Stimulated activated CD8-positive, alpha-beta memory T cell treated with anti-CD3 and anti-CD28 coated beads, Interleukin-4, amount 100 ng/mL, for 1 hour (primary cell): ENCODE measurements around the gene RNLS.
"Not testable (repeated sequence)": the region's sequence is repeated elsewhere in the genome, so short reads cannot be mapped to it uniquely, and the experiment has no call there.

Experiments used
- DNase-seq, 2 donors: peaks; one replicate each; pipeline ENCODE4 v3.0.0-alpha.2; 2020; ENCODE audit warnings: low read depth in 2 of 2, low spot score in 1 of 2

Gene RNLS

DNA sequence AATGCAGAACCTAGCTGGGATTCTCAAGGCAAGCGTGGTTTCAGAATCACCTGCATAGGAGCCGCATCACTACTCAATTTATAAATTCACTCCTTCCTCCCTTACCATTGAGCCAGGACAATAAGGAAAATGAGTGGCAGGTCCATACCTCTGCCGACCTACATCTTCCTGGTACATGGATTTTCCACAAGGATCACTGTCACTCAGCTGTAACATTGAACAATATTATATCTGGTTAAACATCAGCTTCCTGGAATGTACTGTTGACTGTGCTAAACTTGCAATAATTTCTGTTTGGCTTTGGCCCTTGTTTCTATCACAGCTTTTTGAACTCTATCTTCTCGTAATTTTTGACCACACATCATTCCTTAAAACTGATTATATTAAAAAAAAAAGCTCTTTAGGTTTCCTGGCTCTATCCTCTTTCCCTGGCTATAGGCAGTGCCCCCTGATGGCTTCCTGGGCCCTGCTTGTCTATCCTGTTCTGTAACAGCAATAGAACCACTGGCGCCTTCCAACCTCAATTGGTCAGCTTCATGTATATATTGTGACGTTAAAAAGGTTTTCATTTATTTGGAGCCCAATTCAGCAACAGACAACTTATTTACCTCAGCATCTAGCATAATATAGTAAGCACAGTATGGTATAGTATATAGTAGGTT, 59.2 kb downstream of the RNLS start:
- DNase-seq = no peak

DNA sequence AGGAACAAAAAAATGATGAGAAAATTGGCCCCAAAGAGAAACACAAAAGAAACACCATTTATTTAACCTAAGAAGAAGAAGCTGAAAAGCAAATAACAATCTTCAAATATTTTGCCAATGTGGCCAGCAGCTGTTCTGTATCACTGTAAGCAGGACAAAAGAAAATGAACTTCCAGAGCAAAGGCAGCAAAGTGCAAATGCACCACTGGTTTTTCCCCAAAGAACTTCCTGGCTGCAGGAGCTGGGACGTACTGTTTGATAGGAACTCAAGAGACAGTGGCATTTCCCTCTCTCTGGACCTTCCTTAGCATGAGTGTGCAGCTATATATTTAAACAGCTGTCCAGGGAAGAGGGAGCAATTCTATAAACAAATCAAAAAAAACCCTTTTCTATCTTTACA, 60.4 kb downstream of the RNLS start:
- DNase-seq = no peak

DNA sequence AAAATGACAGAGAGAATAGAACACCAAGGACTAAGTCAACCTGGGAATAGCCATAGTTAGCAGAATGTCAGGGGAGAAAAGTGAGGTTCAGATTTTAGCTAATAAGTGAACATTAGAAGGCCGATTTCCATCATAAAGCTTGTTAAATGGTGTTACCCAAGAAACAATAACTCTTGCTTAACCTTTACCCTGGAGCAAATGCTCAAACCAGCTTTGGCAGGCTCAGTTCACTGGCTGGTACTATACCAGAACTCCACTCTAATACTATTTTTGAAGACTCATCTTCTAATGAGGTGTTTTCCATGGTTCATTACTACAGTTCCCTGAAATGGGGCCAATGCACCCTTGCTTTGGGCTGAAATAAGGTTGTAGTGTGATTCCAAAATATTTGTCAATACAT, 61.3 kb downstream of the RNLS start:
- DNase-seq = no peak

DNA sequence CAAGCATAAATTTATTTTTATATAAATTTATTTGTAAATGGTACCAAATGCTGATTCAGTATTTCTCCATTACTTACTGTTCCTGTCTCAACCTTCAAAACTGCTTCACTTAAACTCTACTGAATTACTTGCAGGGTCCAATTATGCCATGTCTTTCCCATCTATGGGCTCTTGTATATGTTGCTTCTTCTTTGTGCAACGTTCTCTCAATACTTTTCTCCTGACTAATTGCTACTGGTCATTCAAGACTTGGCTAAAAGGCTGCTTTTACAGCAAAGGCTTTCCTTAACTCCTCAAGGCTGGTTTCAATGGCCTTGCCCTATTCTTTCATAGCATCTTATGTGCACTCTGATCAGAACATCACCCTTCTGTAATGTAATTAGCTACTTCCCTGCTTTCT, 67.9 kb downstream of the RNLS start:
- no peak for DNase-seq

DNA sequence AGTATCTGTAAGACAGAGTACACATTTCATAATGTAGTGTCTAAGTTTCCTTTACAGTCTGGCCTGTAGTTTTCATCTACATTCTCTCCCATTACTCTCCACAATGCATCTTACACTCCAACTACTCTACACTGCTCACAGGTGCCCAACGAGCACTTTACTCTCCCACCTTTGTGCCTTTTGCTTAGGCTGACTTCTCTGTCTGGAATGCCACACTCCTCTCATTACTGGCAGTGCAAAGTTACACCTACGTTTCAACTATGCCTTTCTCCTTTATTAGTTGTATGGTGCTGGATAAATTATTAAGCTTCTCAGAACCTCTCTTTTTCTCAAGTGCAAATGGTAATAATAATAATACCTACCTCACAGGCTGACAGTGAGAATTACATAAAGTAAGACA, 70.5 kb downstream of the RNLS start:
- no peak for DNase-seq

DNA sequence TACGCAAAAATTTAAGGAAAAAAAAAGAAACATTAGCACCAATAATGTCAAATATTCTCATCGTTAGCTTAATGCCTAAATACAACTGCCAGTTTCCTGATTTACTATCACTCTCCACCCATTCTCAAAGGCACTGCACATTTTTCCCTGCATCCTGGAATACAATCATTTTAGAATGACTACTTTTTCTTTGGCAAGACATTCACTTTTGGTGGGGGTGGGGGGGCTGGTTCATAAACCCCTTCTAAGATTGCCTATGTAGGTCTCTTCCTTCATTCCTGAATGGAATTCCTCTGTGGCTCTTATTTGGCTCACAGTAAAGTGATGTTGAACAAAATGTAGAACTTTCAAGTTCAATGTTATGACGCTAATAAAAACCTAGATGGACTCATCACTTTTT, 74.3 kb downstream of the RNLS start:
- no peak for DNase-seq

DNA sequence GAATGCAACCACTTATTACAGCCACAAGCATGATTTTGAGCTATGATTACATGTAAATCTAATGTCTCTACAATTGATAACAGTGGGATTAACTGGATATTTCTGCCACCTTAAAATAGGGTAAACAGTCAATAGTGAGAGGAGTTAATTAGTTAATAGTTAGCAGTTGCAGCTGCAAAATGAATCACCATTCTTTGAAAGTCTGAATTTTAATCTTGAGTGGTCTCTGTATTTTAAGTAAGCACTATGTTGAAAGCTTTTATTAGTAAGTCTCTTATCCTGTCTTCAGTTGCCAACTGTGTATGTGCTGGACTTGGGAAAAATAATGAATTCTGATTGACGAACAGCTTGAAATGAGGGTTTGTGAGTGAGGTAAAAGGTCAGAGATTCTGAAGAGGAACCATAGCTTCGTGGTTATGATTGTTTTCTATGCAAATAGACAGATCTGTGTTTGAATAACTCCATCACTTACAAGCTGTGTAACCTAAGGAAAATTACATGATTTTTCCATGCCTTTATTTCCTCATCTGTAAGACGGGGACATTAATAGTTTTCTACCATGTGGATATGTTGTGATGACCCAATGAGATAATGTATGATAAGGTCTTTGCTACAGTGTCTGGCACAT, 75.2 kb downstream of the RNLS start:
- no peak for DNase-seq

DNA sequence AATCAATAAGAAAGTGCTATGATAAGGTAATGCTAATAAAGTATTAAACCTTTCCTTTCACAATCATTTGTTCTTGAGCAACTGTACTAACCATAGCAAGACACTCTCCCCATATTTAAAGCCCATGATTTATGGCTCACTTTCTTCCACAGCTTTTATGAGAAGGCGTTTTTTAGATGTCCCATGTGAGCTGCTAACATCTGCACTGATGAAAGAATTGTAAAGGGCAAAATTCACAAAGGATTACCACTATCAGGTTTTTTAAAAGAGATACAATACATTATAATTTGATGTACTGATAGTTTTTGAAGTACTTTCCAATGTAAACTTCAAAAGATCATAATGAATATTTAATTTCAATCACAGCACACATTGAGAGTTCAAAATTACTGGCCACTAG, 75.7 kb downstream of the RNLS start:
- no peak for DNase-seq

DNA sequence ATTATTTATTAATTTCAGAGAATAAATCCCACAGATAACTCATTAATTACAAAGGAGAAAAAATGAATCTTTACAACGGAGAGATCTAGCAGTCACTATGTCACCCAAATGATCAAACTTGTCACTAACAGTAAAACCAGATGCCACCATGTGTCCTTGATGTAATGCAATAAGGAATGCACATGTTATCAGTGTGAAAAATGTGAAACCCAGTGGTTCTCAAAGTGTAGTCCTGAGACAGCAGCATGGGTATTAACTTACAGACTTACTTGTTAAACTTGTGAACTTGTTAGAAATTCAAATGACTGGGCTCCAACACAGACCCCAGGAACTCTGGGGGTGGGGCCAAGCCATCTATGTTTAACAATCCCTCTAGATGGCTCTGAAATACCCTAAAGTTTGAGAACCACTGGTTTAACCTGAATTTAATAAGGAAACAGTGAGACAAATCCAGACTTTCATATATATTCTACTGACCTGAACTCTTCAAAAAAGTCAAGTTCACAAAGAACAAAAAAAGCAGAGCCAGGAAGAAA, 77.4 kb downstream of the RNLS start:
- no peak for DNase-seq

DNA sequence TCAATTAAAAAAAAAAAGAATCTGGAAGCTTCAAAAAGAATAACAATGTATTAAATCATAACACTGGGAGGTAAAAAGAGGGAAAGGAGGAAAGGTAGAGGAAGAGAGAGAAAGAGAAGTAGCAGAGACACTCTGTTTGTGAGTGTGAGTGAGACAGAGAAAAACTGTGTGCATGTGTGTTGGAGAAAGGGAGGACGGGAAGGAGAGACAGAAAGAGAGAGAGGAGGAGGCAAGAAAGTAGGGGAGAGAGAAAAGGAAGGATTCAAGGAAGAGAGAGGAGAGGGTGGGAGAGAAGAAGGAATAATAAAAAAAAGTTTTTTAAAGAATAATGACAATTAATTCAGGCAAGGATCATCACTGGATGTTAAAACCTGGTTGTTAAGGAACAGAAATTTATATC, 77.9 kb downstream of the RNLS start:
- no peak for DNase-seq

DNA sequence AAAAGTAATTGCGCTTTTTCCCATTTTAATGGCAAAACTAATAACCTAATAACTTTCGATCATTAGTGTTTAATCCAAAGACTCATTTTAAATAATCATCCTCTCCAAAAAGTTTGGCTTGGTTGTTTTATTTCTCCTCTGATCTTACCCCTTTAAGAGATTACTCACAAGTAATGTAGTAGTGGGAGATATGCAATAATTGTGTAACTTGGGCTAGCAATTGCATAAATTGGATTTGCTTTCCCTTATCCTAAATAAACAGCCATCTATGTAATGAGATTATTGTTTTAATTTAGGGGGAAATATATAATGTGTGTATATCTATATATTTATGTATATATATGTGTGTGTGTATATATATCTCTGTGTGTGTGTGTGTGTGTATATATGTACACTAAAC, 82.5 kb downstream of the RNLS start:
- no peak for DNase-seq

DNA sequence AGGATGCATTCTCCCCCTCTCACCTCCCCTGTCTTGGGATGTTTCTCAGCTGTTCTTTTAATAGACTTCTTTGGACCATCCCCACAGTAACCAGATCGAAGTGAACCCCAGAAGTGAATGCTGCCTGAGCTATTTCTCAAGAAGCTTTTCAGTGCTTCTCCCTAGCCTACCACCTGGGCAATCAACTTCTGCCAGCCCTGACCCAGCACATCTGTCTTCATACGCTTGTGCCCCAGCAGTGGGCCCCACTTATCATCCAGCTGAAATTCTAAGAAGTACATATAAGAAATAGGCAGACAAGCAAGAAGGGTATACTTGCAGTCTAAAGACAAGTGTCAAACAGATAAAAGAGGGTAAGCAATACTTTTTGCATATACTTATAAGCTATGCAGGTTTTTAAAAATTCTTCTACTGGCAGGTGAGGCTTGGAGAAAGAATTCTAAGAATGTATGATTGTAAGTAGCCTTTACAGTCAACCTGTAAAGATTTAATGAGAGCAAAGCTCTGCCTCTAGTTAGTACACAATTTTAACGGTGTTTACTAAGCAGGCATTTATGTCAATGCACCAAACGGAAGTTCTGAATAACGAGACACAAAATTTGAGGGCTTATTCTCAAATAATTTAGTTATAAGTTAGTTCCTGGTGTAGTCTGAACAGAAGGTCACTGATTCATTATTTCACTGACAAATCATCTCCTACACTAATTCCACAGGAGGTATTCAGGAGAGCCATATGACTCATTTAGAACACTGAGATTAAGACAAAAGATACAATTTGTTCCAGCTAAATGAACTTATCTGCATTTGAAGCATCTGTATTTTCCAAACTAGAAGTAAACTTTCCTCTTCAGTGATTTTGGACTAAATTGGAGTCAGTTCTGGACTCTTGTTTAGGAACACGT, 83.3 kb downstream of the RNLS start:
- DNase-seq = no peak

DNA sequence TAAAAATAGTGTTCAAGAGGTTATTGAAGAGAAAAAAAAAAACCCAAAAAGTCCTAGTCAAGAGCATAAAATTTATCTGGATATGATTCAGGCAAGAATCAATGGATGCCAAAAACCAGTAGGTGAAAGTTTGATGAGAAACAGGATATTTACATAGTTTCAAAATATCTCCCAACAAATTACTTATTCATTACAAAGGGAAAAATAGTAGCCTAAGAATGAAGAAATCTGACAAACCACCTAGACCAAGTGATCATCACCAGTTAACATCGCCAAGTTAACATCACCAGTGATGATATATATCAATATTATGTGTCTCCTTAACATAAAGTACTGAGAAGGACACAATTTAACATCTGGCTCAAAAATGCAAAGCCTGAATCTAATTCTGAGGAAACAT, 85.2 kb downstream of the RNLS start:
- DNase-seq = no peak

DNA sequence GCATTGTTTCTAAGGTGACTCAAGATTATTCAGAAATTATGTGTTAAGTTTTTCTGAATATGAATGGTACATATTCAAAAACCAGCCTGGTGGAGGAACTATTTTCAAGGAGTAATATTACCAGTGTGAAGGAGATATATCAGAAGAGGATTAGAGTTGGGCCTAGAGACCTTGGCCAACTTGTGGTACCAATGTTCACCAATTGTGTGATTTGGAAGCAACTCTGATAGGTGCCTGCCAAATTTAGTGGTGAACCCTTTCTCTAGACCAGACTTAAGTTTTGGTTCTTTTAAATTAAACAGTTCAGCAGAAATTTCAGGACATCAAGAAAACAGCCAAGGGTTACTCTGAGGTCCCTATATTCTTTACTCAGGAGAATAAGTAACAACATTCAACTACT, 88.6 kb downstream of the RNLS start:
- no peak for DNase-seq

DNA sequence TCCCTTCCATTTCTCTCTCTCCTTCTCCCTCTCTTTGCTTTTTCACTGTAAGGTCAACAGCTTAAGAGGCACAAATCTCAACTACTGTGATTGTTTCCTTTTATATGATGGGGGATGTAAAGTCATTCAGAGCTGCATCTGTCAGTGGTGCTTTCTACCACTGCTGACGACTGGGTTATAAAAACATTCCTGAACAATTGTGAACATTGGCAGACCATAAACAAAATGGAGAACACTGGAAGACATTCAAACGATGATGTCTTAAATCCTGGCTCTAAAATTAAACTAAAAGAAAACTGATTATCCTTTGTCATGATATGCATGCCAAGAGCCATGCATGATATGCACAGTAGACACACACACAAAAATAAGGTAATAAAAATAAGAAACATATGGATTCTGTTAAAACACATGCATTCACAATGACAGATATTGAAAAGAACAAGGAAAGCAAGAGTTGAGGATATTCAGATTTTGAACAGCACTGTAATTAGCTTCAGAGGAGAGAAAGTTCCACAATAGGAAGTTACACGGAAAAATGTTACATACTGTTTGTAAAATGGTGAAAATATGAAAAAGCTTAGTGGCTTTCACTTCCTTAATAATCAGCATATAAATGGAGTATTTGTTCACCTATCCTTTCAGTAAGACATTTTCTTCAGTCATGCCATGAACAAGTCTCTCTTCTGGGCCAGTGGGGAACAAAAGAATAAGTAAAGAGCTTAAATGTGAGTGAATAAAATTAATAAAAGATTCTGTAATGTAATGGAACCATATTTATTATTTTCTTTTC, 89.2 kb downstream of the RNLS start:
- no peak for DNase-seq

DNA sequence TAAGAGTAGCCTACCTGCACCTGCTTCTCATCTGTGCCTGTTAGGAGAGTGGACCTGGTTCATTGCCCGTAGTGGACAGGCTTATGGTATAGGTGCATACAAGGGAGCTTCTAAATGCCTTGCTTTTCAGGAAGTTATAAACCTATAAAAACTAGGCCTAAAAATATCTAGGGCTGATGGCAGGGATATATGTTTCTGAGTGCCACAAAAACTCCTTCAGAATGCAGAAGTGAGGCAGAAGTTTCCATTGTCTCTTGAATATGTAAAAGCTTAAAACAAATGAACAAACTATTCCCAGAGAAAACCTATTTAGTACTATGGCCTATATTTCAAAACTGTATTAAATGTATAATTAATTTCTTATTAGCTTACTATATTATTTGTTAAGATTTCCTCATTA, 91.8 kb downstream of the RNLS start:
- DNase-seq = no peak

DNA sequence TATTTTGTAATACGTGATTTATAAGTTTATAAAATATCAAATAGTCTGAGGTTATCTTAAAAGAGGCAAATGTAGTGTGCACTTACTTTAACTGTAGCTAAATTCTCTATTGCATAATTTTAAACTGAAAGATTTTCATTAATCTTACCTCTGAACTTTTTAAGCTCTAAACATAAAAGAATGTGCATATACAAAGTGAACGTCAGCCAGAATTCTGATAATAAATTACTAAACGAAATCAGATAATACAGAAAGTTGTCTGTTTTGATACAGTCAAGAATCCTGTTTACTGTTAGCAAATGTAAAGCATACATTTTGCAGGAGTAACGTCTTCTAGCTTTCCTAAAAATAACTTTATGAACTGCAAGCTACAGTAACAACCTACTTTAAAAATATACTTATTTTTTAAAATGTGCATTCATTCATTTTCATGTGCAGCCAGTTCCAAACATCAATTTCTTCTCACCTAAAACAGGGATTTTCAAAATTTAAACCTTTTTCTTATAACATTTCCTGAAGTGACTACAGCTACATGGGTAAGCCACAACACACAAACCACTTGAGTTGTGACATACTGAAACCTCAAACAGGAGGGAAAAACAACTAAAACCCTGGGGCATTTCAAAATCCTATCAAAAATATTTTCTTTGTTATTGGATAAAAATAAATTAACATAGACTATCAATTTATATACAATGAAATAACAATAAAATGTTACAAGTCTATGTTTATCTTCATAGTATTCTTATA, 92.7 kb downstream of the RNLS start:
- DNase-seq = no peak

DNA sequence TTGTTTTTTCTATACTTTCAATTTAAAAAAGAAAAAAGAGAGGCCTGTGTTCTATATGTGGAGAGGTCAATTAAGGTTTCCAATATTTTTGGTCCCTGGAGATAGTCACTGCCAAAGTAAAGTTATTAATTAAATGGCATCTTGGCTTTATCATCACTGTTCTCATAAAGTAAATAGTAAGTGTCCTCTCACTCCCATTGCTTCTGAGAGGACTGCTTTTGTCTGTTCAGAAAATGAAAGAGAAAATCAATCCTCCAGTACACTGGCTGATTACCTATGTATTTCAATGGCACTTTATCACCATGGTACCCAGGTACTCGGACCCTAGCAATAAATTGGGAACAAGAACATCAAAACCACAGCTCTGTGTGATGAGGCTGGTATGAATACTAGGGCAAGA, 94.0 kb downstream of the RNLS start:
- no peak for DNase-seq

DNA sequence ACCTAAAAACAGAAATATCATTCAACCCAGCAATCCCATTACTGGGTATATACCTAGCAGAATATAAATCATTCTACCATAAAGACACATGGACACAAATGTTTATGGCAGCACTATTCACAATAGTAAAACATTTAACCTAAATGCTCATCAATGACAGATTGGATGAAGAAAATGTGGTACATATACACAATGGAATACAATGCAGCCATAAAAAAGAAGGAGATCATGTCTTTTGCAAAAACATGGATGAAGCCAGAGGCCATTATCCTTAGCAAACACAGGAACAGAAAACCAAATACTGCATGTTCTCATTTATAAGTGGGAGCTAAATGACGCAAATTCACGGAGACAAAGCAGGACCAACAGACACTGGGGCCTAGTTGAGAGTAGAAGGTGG, 96.3 kb downstream of the RNLS start:
- DNase-seq = not testable (repeated sequence)

DNA sequence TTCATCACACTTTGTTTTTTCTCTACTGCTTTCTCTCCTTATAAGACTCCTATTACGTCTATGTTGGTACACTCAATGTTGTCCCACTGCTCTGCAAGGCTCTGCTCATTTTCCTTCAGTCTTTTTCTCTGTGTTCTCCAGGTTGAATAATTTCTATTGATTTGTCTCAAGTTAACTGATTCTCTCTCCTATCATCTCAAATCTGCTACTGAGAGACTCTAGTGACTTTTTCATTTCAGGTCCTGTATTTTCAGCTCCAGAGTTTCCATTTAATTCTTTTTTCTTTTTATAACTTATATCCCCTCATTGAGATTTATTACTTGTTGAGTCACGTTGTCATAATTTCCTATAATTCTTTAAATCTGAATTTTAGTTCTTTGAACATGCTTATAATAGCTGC, 100.9 kb downstream of the RNLS start:
- no peak for DNase-seq

DNA sequence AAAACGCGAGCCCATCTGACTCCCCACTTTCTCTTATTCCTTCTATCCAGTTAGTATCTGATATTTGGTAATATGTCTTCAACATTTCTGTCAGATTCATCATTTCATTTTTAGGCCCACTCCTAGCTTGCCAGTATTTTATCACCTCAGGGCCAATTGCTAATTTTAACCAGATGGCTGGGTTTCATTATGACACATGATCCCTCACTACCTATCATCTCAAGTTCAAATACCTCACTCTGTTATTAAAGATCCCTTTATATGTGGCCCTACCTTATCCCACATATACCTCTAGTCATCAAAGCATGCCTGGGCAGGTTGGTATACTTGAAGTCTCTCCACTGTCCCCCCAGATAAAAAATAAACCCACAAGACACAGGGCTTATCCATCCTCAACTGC, 104.9 kb downstream of the RNLS start:
- DNase-seq = no peak
